Upper lobe of left lung (tissue), 4 donors: ENCODE data around the gene TREH.

Experiments used
- CTCF ChIP-seq, 6 experiments: fragments of 450-650 bp in 4 of 6; fragments of 200-600 bp in 2 of 6; sonication (generic) in 2 of 6; IDR thresholded peaks; one replicate each; pipeline ENCODE4 v1.5.1; 2016 to 2019; ENCODE audit warnings: antibody characterized with exemption in 6 of 6
- POLR2A ChIP-seq, 4 donors: fragments of 450-650 bp; IDR thresholded peaks; one replicate each; pipeline ENCODE4 v1.5.1; 2016 to 2017; ENCODE audit warnings: antibody characterized with exemption in 4 of 4, mild to moderate bottlenecking in 2 of 4
- POLR2AphosphoS5 ChIP-seq, 2 donors: sonication (generic); formaldehyde crosslinking; IDR thresholded peaks; one replicate each; pipeline ENCODE4 v1.5.1; 2017; ENCODE audit warnings: antibody characterized with exemption in 2 of 2

- TF ChIP-seq CTCF (IDR thresholded peaks at IDR 0.05) (no peak), POLR2A (IDR thresholded peaks at IDR 0.05) (no peak), POLR2AphosphoS5 (IDR thresholded peaks at IDR 0.05) (no peak)
These were observed 44.2 kb downstream of the TREH start for GRCh38 chr11:118635237-118635591.
